ENCODE results near the gene CLIC1. TPM values are rescaled to one million over a fixed set of nuclear protein-coding genes. Genes with fewer than 3 reads are reported as not detected.

Gene CLIC1
- total and polyA plus RNA-seq, 5 donors, result 99.4 to 153 (median 116) TPM

DNA sequence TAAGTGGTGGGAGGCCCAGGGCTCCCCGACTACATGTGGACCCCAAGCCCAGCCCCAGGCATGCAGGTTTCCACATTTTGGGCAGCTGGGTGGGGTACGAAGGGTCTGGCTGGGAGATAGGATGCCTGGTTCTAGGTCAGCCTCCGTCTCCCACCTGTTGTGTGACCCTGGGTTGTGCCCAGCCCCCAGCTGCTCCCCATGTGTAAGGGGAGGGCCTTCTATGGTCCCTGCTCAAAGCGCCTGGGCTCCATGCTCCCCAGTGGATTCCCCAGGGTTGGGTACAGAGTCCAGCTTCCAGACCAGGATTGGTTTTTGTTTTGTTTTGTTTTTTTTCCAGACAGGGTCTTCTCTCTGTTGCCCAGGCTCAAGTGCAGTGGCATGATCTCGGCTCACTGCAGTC lies 41.9 kb upstream of the CLIC1 start:
- ATAC-seq (no peak), DNase-seq (peak in 2 of 3 donors; percentile 20 to 40)
- Histone ChIP-seq H3K9me3 (ENCODE audit: control insufficient read depth, low read length) (no peaks in the 10 kb centered on the region), H3K4me1 (ENCODE audit: control insufficient read depth, insufficient read depth, low read length) (peaks cover 6% of the 10 kb centered on the region), H3K4me3 (ENCODE audit: low read length) (no peak overlapping the region), H3K27me3 (ENCODE audit: control insufficient read depth, insufficient read depth) (no peaks in the 10 kb centered on the region), H3K27ac (ENCODE audit: low read length) (no peak overlapping the region)
- intact Hi-C loops (cut with DNase I), result no loop called here
- 93% methylated on average over 5 of the region's 5 CpGs for WGBS

DNA sequence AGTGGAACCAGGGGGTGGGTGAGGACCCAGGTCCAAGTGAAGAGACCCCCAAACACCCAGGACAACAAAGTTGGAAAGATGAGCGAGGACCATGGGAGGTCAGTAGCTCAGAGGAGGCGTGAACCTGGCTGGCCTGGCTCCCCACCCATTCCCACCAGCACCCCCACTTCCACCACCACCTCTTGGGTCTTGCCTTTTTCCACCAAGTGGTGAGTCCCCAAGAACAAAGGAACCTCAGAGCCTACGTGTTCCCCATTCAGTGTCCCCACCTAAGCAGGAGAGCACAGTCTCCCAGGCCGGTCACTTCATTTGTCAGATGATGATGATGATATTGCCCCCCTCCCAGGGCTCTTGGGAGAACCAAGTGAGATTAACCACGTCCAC lies 41.3 kb upstream of the CLIC1 start:
- 94% methylated on average over 5 of the region's 5 CpGs for WGBS
- Histone ChIP-seq H3K27me3 (ENCODE audit: control insufficient read depth, insufficient read depth) (no peaks in the 10 kb centered on the region), H3K4me3 (ENCODE audit: low read length) (no peak overlapping the region), H3K4me1 (ENCODE audit: control insufficient read depth, insufficient read depth, low read length) (peaks cover 6% of the 10 kb centered on the region), H3K9me3 (ENCODE audit: control insufficient read depth, low read length) (no peaks in the 10 kb centered on the region), H3K27ac (ENCODE audit: low read length) (no peak overlapping the region)
- DNase-seq (no peak), ATAC-seq (no peak)
- intact Hi-C loops (cut with DNase I), result no loop called here

DNA sequence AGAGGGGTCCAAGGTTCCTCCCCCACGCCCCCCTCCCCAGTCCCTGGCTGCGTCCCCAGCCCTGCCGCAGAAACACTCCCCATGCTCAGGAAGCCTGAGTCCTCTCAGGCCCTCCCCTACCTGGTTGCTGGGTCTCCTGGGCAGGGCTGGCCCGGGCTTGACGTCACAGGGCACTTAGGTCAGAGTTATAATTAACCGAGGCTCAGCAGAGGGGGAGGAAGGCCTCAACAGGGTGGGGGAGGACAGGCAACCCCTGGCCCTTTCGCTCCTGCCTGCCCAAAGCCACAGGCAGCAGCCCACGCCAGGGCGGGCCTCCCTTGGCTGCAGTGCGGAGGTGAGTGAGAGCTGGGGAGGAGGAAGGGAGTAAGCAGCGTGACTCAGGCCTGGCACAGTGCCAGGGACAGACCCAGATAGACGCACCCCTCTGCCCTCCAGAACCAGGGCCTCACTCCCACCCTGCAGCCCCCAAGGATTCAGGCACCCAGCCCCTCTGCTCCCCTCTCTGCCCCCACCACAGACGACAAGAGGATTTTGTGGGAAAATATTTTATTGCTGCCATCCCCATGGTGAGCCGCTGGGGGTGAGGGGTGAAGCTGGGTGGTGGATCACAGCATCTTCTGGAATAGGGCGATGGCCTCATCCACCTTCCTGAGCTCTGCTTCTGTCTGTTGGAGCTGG lies 40.8 kb upstream of the CLIC1 start, which contains the start of gene VWA7:
TSS of gene VWA7 (minus strand) at position 340 of the 678 bp plus-strand sequence. CDS start 549 bp downstream, outside the sequence.
- Histone ChIP-seq H3K4me3 (ENCODE audit: low read length) (no peak within 1 kb of the TSS), H3K4me1 (ENCODE audit: control insufficient read depth, insufficient read depth, low read length) (peaks cover 6% of the 10 kb centered on the region), H3K27ac (ENCODE audit: low read length) (peak within 1 kb of the TSS; percentile 2), H3K9me3 (ENCODE audit: control insufficient read depth, low read length) (no peaks in the 10 kb centered on the region), H3K27me3 (ENCODE audit: control insufficient read depth, insufficient read depth) (no peaks in the 10 kb centered on the region)
- intact Hi-C loops (cut with DNase I), result no loop called here
- DNase-seq, result peak; percentile 72 to 85 (median 82)
- WGBS, result 13% methylated on average over 15 of the region's 15 CpGs
- ATAC-seq, result peak; percentile 77 to 80

DNA sequence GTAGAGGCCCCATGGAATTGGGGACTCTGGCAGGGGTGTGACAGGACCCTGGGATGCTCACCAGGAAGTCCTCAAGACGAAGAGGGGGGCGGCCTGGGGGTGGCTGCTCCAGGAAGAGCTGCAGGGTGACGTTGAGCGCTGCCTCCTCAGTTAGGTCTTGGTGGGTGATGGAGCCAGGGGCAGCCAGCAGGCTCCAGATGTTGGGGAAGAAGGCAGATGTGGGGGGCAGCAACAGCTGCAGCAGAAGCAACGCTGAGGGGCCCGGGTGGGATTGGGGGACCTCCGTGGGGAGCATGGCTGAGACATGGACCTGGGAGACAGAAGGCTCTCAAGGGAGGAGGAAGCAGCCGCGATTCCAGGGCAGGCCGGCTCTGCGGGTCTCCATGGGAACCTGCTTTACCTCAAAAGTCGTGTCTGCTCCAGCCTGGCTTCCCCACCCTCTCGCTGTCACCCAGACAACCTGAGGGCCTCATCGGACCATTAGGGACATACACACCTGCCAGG lies 40.2 kb upstream of the CLIC1 start:
- ATAC-seq, result no peak
- Histone ChIP-seq H3K27ac (ENCODE audit: low read length) (no peak overlapping the region), H3K4me3 (ENCODE audit: low read length) (no peak overlapping the region), H3K4me1 (ENCODE audit: control insufficient read depth, insufficient read depth, low read length) (peaks cover 6% of the 10 kb centered on the region), H3K9me3 (ENCODE audit: control insufficient read depth, low read length) (no peaks in the 10 kb centered on the region), H3K27me3 (ENCODE audit: control insufficient read depth, insufficient read depth) (no peaks in the 10 kb centered on the region)
- WGBS, result 43% methylated on average over 14 of the region's 14 CpGs
- intact Hi-C loops (cut with DNase I), result no loop called here
- peak in 1 of 3 donors; percentile 35 for DNase-seq

DNA sequence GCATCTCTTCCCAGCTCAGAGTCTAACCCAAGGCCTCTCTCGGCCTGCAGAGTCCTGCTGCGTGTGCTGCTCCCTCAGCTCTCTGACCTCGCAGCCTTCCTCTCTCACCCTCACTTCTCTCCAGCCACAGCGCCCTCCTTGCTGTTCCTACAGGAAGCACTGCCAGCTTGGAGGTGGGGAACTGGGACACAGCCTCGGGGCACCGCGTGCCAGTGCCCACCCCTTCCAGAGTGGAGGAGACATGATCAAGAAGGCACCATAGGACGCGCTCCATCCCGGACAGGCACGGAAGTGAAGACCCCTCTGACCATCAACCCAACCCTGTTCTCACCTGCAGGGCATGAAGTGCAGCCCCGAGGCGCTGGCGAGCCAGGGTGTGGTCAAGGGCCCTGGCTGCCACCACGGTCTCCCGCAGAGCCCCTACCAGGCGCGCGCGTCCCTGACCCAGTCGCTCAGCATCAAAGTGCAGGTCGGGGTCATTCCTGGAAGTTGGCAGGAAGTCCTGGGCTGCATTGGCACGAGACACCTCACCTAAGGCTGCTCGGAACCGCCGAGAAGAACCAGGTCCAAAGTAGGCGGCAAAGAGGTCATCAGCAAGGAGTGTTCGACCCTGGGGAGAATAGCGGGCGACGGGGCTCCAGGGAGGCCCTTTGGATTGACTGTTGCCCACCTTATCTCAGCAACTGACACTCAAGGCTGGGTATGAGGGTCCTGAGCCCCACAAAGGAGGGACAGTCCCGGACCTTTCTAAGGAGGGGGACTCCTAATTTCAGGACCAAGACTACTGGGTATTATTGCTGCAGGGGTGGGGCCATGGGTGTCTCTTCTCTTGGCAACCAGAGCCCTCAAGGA lies 39.5 kb upstream of the CLIC1 start:
- no peak overlapping the region for H3K4me3 ChIP-seq (ENCODE audit: low read length)
- ATAC-seq, result no peak

DNA sequence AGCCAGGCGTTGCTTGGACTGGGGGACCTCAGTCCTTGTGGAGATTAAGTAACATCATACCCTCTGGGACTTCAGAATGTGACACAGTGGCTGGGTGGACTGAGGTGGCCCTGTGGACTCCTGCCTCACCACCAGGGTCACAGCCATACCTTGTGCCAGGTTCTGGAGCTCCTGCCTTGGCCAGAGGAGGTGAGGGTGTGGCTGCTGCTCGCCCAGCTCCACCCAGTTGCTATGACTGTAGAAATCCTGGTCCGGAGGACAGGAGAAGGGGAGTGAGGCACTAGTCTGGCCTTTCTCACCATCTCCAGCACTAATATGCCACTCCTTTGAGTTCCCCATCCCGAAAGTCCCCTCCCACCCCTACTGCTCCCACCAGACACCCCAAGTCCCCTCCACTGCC lies 38.9 kb upstream of the CLIC1 start:
- ATAC-seq (no peak), DNase-seq (peak in 1 of 3 donors; percentile 13)
- Histone ChIP-seq H3K9me3 (ENCODE audit: control insufficient read depth, low read length) (no peaks in the 10 kb centered on the region), H3K4me3 (ENCODE audit: low read length) (no peak overlapping the region), H3K27me3 (ENCODE audit: control insufficient read depth, insufficient read depth) (no peaks in the 10 kb centered on the region), H3K4me1 (ENCODE audit: control insufficient read depth, insufficient read depth, low read length) (peaks cover 6% of the 10 kb centered on the region), H3K27ac (ENCODE audit: low read length) (no peak overlapping the region)
- WGBS, result 87% methylated on average over 4 of the region's 4 CpGs
- intact Hi-C loops (cut with DNase I), result no loop called here

More for the DNA sequence above, 39.5 kb upstream of the CLIC1 start:
- Histone ChIP-seq H3K27me3 (ENCODE audit: control insufficient read depth, insufficient read depth) (no peaks in the 10 kb centered on the region), H3K4me1 (ENCODE audit: control insufficient read depth, insufficient read depth, low read length) (peaks cover 6% of the 10 kb centered on the region), H3K9me3 (ENCODE audit: control insufficient read depth, low read length) (no peaks in the 10 kb centered on the region), H3K27ac (ENCODE audit: low read length) (no peak overlapping the region)
- intact Hi-C loops (cut with DNase I), result no loop called here
- 90% methylated on average over 32 of the region's 32 CpGs for WGBS
- peak in 1 of 3 donors; percentile 30 for DNase-seq

DNA sequence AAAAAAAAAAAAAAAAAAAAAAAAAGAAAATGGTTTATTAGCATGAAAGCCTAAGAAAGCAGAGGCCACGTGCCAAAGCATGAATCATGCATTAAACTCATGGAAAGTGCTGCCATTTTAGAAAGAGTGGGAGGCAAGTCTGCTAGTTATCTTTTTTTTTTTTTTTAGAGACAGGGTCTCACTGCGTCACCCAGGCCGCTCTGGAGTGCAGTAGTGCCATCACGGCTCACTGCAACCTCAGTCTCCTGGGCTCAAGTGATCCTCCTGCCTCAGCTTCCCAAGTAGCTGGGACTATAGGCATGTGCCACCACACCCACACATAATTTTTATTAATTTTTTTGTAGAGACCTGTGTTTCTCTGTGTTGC lies 35.6 kb upstream of the CLIC1 start:
- no peak overlapping the region for H3K27ac ChIP-seq (ENCODE audit: low read length)
- H3K4me3 ChIP-seq (ENCODE audit: low read length), result no peak overlapping the region
- intact Hi-C loops (cut with DNase I), result loop anchor here in 1 of 4 donors (5.0 kb wide), 1 partner anchor 35 kb away; the partner anchor contains the start of gene CLIC1
- peaks cover 2% of the 10 kb centered on the region for H3K4me1 ChIP-seq (ENCODE audit: control insufficient read depth, insufficient read depth, low read length)
- 63% methylated on average over 4 of the region's 4 CpGs for WGBS
- DNase-seq (no peak), ATAC-seq (no peak)
- no peaks in the 10 kb centered on the region for H3K27me3 ChIP-seq (ENCODE audit: control insufficient read depth, insufficient read depth)
- no peaks in the 10 kb centered on the region for H3K9me3 ChIP-seq (ENCODE audit: control insufficient read depth, low read length)

DNA sequence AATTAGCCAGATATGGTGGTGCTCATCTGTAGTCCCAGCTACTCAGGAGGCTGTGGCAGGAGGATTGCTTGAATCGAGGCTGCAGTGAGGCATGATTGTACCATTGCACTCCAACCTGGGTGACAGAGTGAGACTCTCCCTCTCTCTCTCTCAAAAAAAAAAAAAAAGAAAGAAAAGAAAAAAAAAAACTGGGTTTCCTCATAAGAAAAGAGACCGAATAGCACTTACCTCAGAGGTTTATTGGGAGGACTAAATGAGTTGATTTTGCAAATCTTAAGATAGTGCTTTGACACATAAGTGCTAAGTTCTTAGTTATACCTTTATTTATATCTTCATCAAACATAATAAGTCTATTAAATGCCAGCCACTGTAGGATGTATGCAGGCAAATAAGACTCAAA lies 34.5 kb upstream of the CLIC1 start:
- Histone ChIP-seq H3K4me1 (ENCODE audit: control insufficient read depth, insufficient read depth, low read length) (no peaks in the 10 kb centered on the region), H3K27ac (ENCODE audit: low read length) (no peak overlapping the region), H3K9me3 (ENCODE audit: control insufficient read depth, low read length) (no peaks in the 10 kb centered on the region), H3K4me3 (ENCODE audit: low read length) (no peak overlapping the region), H3K27me3 (ENCODE audit: control insufficient read depth, insufficient read depth) (no peaks in the 10 kb centered on the region)
- no peak for ATAC-seq
- intact Hi-C loops (cut with DNase I), result loop anchor here in 1 of 4 donors (5.0 kb wide), 1 partner anchor 34 kb away; the partner anchor contains the start of gene CLIC1
- 91% methylated on average over 2 of the region's 2 CpGs for WGBS
- no peak for DNase-seq

DNA sequence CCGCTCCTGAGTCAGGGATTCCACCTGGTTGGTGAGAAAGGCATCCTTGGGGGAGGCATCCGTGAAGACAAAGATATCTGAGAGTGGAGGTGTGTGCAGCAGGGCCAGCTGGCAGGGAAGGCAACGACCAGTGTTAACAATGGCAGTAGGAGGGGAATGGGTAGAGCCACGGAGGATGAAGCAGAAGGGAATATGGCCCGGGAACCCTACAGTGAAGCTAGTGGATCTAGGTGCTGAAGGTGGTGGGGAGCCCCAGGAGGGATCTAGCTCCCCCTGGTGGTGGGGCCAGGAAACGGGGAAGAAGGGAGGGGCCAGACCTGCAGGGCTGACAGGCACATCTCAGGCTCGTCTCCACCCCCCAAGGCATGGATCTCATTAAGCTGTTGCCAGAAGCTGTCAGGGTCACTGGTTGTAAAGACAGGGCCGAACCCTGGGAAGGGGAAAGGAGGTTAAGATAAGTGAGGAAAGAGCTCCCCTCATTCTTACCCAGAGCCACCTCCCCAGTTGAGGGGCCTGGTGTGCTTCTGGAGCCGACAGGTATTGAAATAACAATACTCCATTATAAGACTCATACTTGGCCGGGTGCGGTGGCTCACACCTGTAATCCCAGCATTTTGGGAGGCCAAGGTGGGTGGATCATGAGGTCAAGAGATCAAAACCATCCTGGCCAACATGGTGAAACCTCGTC lies 33.5 kb upstream of the CLIC1 start:
- ATAC-seq (peak; percentile 14 to 66), DNase-seq (peak; percentile 57 to 86 (median 85))
- intact Hi-C loops (cut with DNase I), result loop anchor here in 1 of 4 donors (5.0 kb wide), 1 partner anchor 33 kb away; the partner anchor contains the start of gene CLIC1
- H3K4me1 ChIP-seq (ENCODE audit: control insufficient read depth, insufficient read depth, low read length), result no peaks in the 10 kb centered on the region
- H3K27me3 ChIP-seq (ENCODE audit: control insufficient read depth, insufficient read depth), result no peaks in the 10 kb centered on the region
- 61% methylated on average over 12 of the region's 12 CpGs for WGBS
- H3K9me3 ChIP-seq (ENCODE audit: control insufficient read depth, low read length), result no peaks in the 10 kb centered on the region
- H3K27ac ChIP-seq (ENCODE audit: low read length), result no peak overlapping the region
- H3K4me3 ChIP-seq (ENCODE audit: low read length), result no peak overlapping the region

DNA sequence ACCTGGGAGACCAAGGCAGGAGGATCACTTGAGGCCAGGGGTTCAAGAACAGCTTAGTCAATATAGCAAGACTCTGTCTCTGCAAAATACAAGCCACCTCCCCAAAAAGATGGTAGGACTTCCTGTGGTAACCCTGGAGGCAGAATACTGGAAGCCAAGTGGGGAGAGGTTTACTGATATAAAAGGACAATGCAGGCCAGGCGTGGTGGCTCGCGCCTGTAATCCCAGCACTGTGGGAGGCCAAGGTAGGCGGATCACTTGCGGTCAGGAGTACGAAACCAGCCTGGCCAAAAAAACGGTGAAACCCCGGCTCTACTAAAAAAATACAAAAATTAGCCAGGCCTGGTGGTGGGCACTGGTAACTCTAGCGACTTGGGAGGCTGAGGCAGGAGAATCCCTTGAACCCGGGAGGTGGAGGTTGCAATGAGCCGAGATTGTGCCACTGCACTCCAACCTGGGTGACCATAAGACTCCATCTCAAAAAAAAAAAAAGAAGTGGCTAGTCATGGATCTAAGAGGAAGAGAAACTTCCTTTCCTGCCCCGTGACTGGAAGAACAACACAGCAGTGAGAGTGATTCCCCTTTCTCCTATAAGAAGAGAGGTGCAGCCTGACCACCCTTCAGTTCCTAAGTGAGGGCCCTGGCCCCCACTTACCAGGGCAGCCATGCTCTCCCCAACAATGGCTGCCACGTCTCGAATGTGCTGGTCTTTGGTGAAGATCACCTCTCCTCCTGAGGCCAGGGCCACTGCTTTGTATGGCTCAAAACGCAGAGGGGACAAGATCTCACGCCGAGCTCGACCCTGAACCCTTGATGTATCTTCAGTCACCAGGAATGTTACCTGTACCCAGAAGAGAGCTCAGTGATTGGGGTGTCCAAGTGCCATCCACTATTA lies 32.3 kb upstream of the CLIC1 start:
- Histone ChIP-seq H3K27me3 (ENCODE audit: control insufficient read depth, insufficient read depth) (no peaks in the 10 kb centered on the region), H3K4me3 (ENCODE audit: low read length) (no peak overlapping the region), H3K4me1 (ENCODE audit: control insufficient read depth, insufficient read depth, low read length) (no peaks in the 10 kb centered on the region), H3K9me3 (ENCODE audit: control insufficient read depth, low read length) (no peaks in the 10 kb centered on the region), H3K27ac (ENCODE audit: low read length) (no peak overlapping the region)
- WGBS, result 84% methylated on average over 18 of the region's 18 CpGs
- ATAC-seq, result no peak
- intact Hi-C loops (cut with DNase I), result no loop called here
- no peak for DNase-seq
